ENCODE measurements around the gene PHLDB1.

Gene PHLDB1

DNA sequence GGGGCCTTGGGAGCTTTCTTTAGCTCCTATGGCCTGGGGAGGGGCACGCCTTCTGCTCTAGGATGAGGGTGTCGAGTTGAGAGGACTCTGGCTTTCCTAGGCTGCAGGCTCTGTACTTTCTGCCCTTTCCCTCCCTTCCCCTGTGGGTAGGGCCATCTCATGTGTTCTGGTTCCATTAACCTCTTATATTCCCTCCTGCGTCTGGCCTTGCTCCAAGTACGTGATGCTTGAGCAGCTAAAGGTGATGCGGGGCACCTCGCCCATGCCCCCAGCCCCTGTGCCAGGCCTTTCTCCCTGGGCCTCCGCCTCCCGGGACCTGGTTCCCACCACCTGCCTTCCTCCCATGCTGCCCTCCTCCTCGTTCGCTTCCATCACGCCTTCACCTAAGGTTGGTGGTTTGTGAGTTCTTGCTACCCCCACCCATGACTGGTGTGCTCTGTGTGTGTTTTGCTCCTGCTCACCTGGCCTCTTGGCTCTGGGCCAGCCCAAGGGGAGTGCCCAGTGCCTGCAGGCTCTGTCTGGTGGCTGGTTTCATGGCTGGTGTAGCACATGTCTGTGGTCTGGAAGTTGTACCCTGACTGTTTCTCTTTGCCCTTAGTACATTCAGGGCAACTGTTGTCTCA lies 34.1 kb downstream of the PHLDB1 start:
- no peaks in the 10 kb centered on the region for H3K27me3 ChIP-seq (ENCODE audit: insufficient read depth, low read length)

DNA sequence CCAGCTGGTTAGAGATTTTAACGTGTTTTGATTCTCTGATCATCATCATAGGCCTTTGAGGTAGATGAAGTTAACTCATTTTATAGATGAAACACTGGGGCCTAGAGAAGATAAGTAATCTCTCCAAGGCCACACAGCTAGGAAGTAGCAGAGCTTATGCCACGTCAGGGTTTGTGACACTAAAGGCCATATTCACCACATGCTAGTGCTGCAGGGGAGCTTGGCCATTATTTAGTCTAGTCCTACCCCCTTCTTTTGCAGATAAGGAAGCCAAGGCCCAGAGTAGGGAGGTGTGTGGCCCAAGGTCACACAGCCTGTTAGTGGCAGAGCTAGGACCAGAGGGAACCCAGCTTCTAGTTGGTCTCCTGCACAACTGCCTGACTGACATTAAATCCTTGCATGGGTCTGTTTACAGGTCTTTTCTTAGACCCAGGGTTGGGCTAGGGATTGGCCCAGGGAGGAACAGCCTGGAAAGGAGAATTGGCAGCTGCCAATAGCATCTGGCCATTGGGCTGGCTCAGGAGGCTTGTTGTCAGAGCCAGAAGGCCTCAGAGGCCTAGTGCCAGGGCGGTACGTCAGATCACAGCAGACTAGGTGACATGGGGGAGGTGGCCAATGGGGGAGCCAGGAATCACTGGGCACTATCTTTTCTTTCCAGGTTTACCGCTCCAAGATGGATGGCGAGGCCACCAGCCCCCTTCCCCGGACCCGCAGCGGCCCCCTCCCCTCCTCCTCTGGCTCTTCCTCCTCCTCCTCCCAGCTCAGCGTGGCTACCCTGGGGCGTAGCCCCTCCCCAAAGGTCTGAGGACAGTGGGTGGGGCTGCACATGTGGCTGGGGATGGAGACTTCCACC lies 36.0 kb downstream of the PHLDB1 start:
- no peaks in the 10 kb centered on the region for H3K27me3 ChIP-seq (ENCODE audit: insufficient read depth, low read length)
- no peak for TF ChIP-seq CTCF (IDR thresholded peaks at IDR 0.05; ENCODE audit: low read length)
- no peak for TF ChIP-seq EZH2 (IDR thresholded peaks at IDR 0.05; ENCODE audit: borderline replicate concordance, low read length)
- H3K27ac ChIP-seq (ENCODE audit: low read depth, low read length, poor library complexity, severe bottlenecking), result no peak overlapping the region
- H2AFZ ChIP-seq (ENCODE audit: low read length), result no peak overlapping the region
- no peak overlapping the region for H3K9ac ChIP-seq (ENCODE audit: low read length)
- H3K9me3 ChIP-seq (ENCODE audit: low read length), result no peaks in the 10 kb centered on the region
- no peaks in the 10 kb centered on the region for H3F3A ChIP-seq (ENCODE audit: insufficient read depth, low read length)
- no peaks in the 10 kb centered on the region for H3K9me2 ChIP-seq (ENCODE audit: low read depth, low read length)
- H4K20me1 ChIP-seq (ENCODE audit: insufficient read depth, low read length), result no peaks in the 10 kb centered on the region
- no peaks in the 10 kb centered on the region for H3K36me3 ChIP-seq (ENCODE audit: insufficient read depth, low read length)
- H3K4me2 ChIP-seq (ENCODE audit: low read length), result no peak overlapping the region
- no peak overlapping the region for H3K4me3 ChIP-seq (ENCODE audit: low read depth, low read length, poor library complexity, severe bottlenecking)
- peaks cover 13% of the 10 kb centered on the region for H3K4me1 ChIP-seq (ENCODE audit: insufficient read depth, low read length, severe bottlenecking)
- H3K79me2 ChIP-seq (ENCODE audit: insufficient read depth, low read length), result no peaks in the 10 kb centered on the region

More for the DNA sequence above, 34.1 kb downstream of the PHLDB1 start:
- no peak overlapping the region for H3K4me2 ChIP-seq (ENCODE audit: low read length)
- no peaks in the 10 kb centered on the region for H3K36me3 ChIP-seq (ENCODE audit: insufficient read depth, low read length)
- no peak overlapping the region for H2AFZ ChIP-seq (ENCODE audit: low read length)
- H3K4me1 ChIP-seq (ENCODE audit: insufficient read depth, low read length, severe bottlenecking), result peaks cover 13% of the 10 kb centered on the region
- no peak overlapping the region for H3K4me3 ChIP-seq (ENCODE audit: low read depth, low read length, poor library complexity, severe bottlenecking)
- no peaks in the 10 kb centered on the region for H3F3A ChIP-seq (ENCODE audit: insufficient read depth, low read length)
- H3K79me2 ChIP-seq (ENCODE audit: insufficient read depth, low read length), result no peaks in the 10 kb centered on the region
- H3K9me3 ChIP-seq (ENCODE audit: low read length), result no peaks in the 10 kb centered on the region
- no peak overlapping the region for H3K9ac ChIP-seq (ENCODE audit: low read length)
- no peaks in the 10 kb centered on the region for H4K20me1 ChIP-seq (ENCODE audit: insufficient read depth, low read length)
- TF ChIP-seq EZH2 (IDR thresholded peaks at IDR 0.05; ENCODE audit: borderline replicate concordance, low read length), result no peak
- TF ChIP-seq CTCF (IDR thresholded peaks at IDR 0.05; ENCODE audit: low read length), result no peak
- H3K9me2 ChIP-seq (ENCODE audit: low read depth, low read length), result no peaks in the 10 kb centered on the region
- H3K27ac ChIP-seq (ENCODE audit: low read depth, low read length, poor library complexity, severe bottlenecking), result no peak overlapping the region

DNA sequence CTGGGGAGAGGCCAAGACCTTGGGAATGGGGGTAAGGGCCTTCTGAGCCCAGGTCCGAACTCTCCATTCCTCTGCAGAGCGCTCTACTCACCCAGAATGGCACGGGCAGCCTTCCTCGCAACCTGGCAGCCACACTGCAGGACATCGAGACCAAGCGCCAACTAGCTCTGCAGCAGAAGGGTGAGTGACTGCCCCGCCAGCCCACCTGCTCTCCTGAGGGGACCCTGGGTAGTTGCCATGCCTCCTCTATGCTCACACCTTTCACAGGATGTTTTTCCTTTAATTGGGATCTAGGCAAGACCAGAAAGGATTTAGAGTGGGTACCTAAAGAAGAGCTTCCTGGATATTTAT lies 36.6 kb downstream of the PHLDB1 start:
- H3K4me3 ChIP-seq (ENCODE audit: low read depth, low read length, poor library complexity, severe bottlenecking), result no peak overlapping the region
- H3K27ac ChIP-seq (ENCODE audit: low read depth, low read length, poor library complexity, severe bottlenecking), result no peak overlapping the region
- H3K9me2 ChIP-seq (ENCODE audit: low read depth, low read length), result no peaks in the 10 kb centered on the region
- no peak overlapping the region for H2AFZ ChIP-seq (ENCODE audit: low read length)
- no peaks in the 10 kb centered on the region for H3K36me3 ChIP-seq (ENCODE audit: insufficient read depth, low read length)
- H3K9ac ChIP-seq (ENCODE audit: low read length), result no peak overlapping the region
- no peak overlapping the region for H3K4me2 ChIP-seq (ENCODE audit: low read length)
- peaks cover 13% of the 10 kb centered on the region for H3K4me1 ChIP-seq (ENCODE audit: insufficient read depth, low read length, severe bottlenecking)
- no peaks in the 10 kb centered on the region for H3F3A ChIP-seq (ENCODE audit: insufficient read depth, low read length)
- H3K27me3 ChIP-seq (ENCODE audit: insufficient read depth, low read length), result no peaks in the 10 kb centered on the region
- no peaks in the 10 kb centered on the region for H3K79me2 ChIP-seq (ENCODE audit: insufficient read depth, low read length)
- no peaks in the 10 kb centered on the region for H4K20me1 ChIP-seq (ENCODE audit: insufficient read depth, low read length)
- TF ChIP-seq CTCF (IDR thresholded peaks at IDR 0.05; ENCODE audit: low read length), result no peak
- no peaks in the 10 kb centered on the region for H3K9me3 ChIP-seq (ENCODE audit: low read length)

All from OCI-LY1 (cell line).